ENCODE measurements around the gene RFX4.
"Not testable (repeated sequence)": the region's sequence is repeated elsewhere in the genome, so short reads cannot be mapped to it uniquely, and the experiment has no call there.

The RFX4 gene

DNA sequence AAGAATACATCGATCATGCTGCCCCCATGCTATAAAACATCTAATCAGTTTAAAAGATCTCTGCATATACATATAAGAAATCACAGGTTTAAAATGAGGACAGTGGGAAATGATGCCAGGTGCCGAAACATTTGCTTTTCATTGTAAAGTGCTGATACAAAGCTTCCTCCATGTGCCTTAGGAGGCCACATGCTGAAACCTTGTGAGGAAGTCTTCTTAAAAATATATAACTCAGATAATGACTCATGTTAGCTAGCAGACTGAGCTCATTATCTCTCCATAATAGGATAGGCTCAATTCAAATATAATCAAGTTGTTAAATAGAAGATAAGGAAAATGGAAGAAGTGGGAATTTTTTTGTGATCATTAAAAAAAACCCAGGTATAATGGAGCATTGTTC is 65.9 kb downstream of the RFX4 start:
- no peak for DNase-seq

DNA sequence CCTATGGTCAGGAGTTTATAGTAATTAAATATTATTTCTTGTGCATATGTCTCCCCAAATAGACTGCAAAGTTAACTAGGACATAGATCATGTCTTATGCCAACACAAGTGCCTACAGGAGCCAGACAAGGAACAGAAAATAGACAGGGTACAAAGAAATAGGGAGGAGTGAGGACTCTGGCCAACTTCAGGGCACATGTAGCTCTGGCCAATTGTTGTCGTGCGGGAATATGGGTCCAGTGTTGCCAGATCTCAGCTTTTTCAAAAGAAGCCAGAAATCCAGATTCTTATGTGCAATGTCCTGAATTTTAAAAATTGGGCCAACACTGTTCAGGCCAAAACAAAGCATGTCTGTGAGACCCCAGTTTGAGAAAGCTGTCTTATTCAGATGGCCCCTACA is 68.7 kb downstream of the RFX4 start:
- DNase-seq: no peak

GRCh38 chr12:106652510-106653015 is 69.8 kb downstream of the RFX4 start:
- DNase-seq: no peak

DNA sequence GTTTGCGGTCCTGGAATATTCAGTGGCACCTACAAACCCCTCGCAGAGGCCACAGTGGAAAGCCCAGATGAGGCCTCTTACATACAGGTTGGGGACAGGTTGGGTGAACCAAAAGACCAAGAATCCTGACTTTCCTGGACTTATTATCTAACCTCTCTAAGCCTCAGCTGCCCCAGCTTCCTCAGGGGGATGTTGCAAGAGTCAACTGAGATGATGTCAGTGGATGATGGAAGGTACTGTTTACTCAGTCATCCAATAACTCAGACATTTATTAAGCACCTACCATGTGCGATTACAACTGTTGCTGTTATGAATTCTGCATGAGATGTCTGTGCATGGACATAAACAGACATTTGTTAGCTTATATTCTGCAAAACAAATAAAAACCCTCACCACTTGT is 72.8 kb downstream of the RFX4 start:
- DNase-seq: no peak

- DNase-seq: no peak
Observed at GRCh38 chr12:106657488-106657887, 74.7 kb downstream of the RFX4 start.

DNA sequence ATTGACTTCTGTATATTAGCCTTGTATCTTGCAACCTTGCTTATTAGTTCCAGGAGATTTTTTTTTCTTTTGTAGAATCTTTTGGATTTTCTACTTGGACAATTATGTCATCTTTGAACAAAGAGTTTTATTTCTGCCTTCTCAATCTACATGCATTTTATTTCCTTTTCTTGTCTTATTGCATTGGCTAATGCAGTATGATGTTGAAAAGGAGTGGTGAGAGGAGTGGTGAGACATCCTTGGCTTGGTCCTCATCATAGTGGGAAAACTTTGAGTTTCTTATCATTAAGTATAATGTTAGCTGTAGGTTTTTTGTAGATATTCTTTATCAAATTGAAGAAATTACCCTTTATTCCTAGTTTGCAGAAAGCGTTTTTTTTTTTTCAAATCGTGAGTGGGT is 80.6 kb downstream of the RFX4 start:
- DNase-seq: no peak

GRCh38 chr12:106669216-106669615 is 86.4 kb downstream of the RFX4 start:
- no peak for DNase-seq

GRCh38 chr12:106670131-106670530 is 87.3 kb downstream of the RFX4 start:
- no peak for DNase-seq

GRCh38 chr12:106671840-106672239 is 89.0 kb downstream of the RFX4 start:
- DNase-seq: no peak

DNA sequence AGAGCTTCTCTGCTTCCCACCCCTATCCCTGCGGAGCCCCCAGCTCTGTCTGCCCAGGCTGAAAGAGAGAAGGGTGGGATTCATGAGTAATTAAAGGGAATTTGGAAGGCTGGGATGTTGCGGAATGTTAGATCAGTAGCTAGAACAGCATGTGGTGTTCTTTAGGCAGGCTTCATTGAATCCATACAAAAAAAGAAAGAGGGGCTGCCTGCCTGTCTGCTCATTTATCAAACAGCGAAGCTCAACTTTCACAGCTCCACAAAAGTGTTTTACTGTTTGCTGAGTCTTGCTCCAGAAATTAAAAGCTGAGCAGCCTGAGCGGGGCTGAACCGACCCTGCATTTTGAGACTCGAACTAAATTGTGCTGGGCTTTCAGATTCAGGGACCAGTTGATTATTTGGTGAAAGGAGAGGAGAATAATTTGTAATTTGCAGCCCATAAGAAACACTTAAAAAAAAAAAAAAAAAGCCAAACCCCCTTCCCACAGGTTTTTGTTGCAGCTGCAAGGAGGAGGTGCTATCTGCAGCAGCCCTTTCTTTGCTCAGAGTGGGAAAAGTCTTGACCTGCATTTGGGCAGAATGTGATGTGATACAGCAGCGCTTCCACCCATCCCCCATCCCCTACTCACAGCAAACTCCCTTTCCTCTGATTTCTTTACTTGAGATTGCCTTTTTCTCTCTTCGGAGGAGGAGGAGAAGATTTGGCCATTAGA is 89.7 kb downstream of the RFX4 start:
- no peak for DNase-seq

DNA sequence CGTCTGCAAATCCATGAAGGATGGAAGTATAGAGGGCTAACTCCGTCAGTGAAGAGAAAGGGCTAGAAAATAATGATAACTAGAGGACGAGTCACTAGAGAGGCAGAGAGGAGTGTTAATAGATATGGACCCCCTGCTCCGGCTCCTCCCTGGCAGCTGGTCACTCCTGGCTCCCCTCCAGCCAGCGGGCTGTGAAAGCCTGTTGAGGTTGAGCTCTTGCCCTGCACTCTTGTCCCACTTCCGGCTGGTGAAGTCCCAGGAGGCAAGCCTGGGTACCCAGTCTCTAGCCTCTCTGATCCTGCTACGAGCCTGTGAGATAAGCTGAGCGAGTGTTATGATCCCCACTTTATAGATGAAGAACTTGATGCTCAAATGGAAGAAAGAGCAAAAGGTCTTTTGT is 90.3 kb downstream of the RFX4 start:
- DNase-seq: no peak

GRCh38 chr12:106675651-106676435 is 93.0 kb downstream of the RFX4 start:
- no peak for DNase-seq

DNA sequence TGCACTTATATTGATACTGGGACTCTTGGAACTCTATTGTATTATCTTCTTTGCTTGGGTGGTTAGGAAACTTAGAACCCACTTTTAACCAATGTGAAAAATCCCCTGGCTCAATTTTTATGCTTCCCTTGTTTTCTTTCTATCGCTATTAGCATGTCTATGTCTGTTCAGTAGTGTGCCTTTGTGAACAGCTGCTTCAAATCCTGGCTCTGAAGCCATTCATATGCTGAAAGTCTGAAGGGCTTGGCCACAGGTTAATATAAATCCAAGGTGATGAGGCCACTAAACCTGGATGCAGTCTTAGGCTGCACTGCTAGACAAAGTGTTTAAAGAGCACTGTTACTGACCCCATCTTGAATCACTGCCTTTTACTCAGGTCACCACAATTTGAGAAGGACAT is 96.8 kb downstream of the RFX4 start:
- no peak for DNase-seq

DNA sequence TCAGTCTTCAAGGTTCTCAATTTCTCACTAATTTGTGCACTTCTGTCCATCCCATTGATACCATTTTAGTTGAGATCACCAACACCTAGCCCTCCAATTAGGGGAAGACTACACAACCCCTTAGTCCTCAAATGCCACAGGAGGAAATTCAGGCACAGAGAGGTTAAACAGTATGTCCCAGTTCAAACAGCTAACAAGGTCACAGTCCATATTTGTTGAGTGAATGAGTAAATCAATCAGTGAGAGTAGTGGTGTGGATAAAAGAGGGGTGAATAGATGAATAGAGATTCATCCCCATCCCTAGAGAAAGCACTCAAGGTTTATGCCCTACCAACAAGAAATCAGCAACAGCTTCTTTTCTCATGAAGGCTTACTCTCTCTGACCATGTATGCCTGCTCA is 97.5 kb downstream of the RFX4 start:
- no peak for DNase-seq

- DNase-seq: no peak
Observed at GRCh38 chr12:106681210-106681609, 98.4 kb downstream of the RFX4 start.

DNA sequence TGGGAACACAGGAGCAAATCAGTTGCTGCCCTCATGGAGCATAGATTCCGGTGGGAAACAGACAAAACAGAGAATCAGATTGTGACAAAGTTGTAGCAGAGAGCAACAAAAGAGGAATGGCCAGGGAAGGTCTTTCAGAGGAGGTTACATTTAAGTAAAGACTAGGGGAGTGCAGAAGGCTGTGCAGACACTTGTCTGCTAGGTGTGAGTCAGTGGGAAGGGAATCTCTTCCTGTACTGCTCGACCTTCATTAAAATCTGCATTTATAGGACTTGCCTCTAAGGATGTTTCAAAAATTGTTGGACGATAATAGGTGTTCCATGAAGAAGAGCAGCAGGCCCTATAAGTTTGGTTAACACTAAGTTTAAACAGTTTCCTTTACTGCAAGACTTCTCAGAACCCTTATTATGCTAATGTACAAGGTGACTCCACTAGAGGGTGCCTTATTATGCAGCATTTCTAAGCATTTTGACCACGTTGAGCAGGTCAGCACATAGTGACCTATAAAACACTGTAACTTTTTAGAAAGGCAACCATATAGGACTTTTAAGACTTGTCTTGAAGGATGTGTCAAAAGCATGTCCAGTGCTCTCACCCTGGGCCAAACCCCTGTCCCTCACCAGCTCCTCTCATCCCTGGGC is 99.9 kb downstream of the RFX4 start:
- no peak for DNase-seq

GRCh38 chr12:106684497-106684896 is 101.7 kb downstream of the RFX4 start:
- no peak for DNase-seq

DNA sequence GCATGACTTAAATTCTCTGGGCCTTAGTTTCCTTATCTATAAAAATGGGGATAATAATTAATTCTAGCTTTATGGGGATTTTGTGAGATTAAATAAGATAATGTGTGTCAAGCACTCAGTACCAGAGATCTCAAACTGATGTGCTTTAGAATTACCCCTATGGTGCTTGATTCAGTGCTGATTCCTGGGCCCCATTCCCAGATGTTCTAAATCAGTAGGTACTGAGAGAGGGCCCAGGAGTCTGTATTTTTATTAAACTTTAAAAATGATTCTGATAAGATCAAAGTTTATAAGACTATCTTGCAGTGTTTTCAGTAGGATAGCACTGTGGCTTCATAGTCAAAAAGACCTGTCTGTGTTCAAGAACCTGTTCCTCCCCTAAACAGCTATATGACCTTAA is 102.6 kb downstream of the RFX4 start:
- no peak for DNase-seq

GRCh38 chr12:106687672-106688071 is 104.9 kb downstream of the RFX4 start:
- DNase-seq: no peak

- no peak for DNase-seq
Observed at GRCh38 chr12:106690569-106691305, 107.9 kb downstream of the RFX4 start.

GRCh38 chr12:106692033-106692432 is 109.2 kb downstream of the RFX4 start:
- DNase-seq: not testable (repeated sequence)

- no peak for DNase-seq
Observed at GRCh38 chr12:106692896-106693820, 110.4 kb downstream of the RFX4 start.
